ENCODE measurements around the gene FKBP11.

GRCh38 chr12:48933664-48934311 lies 8.5 kb upstream of the FKBP11 start:
- TF ChIP-seq CTCF (IDR thresholded peaks at IDR 0.05; ENCODE audit: control extremely low read depth in 1 of 3, insufficient read depth in 1 of 3, low read depth in 1 of 3, low read length in 3 of 3) (no peak), SIRT6 (IDR thresholded peaks at IDR 0.05; ENCODE audit: low read length) (no peak), POLR2AphosphoS5 (IDR thresholded peaks at IDR 0.05; ENCODE audit: low read depth, low read length) (no peak), POLR2A (IDR thresholded peaks at IDR 0.05; ENCODE audit: control extremely low read depth in 1 of 2, low read depth in 2 of 2, low read length in 2 of 2) (no peak), RFX5 (IDR thresholded peaks at IDR 0.05; ENCODE audit: borderline replicate concordance, low read depth, low read length) (no peak), ZNF274 (IDR thresholded peaks at IDR 0.05; ENCODE audit: borderline replicate concordance, extremely low read depth, low read length) (no peak), CHD1 (IDR thresholded peaks at IDR 0.05; ENCODE audit: low read depth, low read length) (no peak), BCL11A (IDR thresholded peaks at IDR 0.05; ENCODE audit: low read depth in 2 of 2, low read length in 2 of 2) (no peak), YY1 (IDR thresholded peaks at IDR 0.05; ENCODE audit: low read depth, low read length) (no peak), CREB1 (IDR thresholded peaks at IDR 0.05) (no peak), JUN (IDR thresholded peaks at IDR 0.05; ENCODE audit: low read depth, low read length) (no peak), ATF3 (IDR thresholded peaks at IDR 0.05; ENCODE audit: insufficient read depth, low read depth, low read length) (no peak), EP300 (IDR thresholded peaks at IDR 0.05; ENCODE audit: borderline replicate concordance in 1 of 2, low read depth in 2 of 2, low read length in 2 of 2) (no peak)

All from H1 (cell line).